HG02970 (cell line): Measurements from ENCODE around the gene GPR152.
"Not testable (repeated sequence)": the region's sequence is repeated elsewhere in the genome, so short reads cannot be mapped to it uniquely, and the experiment has no call there.

Experiments
- ATAC-seq: cut with Tn5 transposase; IDR thresholded peaks from one replicate; pipeline ENCODE4 v1.9.1; 2021; ENCODE audit warnings: mild to moderate bottlenecking, moderate library complexity, moderate number of reproducible peaks; ENCODE audit not compliant: unreplicated experiment, low FRiP score

The GPR152 gene

GRCh38 chr11:67415501-67416304 lies 36.8 kb downstream of the GPR152 start, which contains the start of gene CARNS1:
CARNS1 (plus strand) TSS chr11:67415678; CDS start chr11:67416200, 522 bp downstream.
- ATAC-seq, result no peak

GRCh38 chr11:67413266-67413849 lies 39.2 kb downstream of the GPR152 start:
- ATAC-seq, result no peak

- no peak for ATAC-seq
These were observed 39.9 kb downstream of the GPR152 start for GRCh38 chr11:67412495-67413179.

- no peak for ATAC-seq
These were observed 40.8 kb downstream of the GPR152 start for GRCh38 chr11:67411785-67412152.

- ATAC-seq, result no peak
These were observed 41.3 kb downstream of the GPR152 start for GRCh38 chr11:67410984-67411784.

GRCh38 chr11:67410369-67410831 lies 42.1 kb downstream of the GPR152 start:
- no peak for ATAC-seq

- no peak for ATAC-seq
These were observed 42.7 kb downstream of the GPR152 start for GRCh38 chr11:67409781-67410368.

GRCh38 chr11:67409261-67409666 lies 43.3 kb downstream of the GPR152 start:
- ATAC-seq, result no peak

GRCh38 chr11:67408437-67409200 lies 43.9 kb downstream of the GPR152 start:
- ATAC-seq, result no peak

- no peak for ATAC-seq
These were observed 44.8 kb downstream of the GPR152 start for GRCh38 chr11:67407688-67408163.

- ATAC-seq, result no peak
These were observed 45.4 kb downstream of the GPR152 start for GRCh38 chr11:67406969-67407687.

GRCh38 chr11:67406420-67406968 lies 46.0 kb downstream of the GPR152 start:
- no peak for ATAC-seq

GRCh38 chr11:67405688-67406339 lies 46.7 kb downstream of the GPR152 start:
- no peak for ATAC-seq

- ATAC-seq, result no peak
These were observed 47.3 kb downstream of the GPR152 start for GRCh38 chr11:67405196-67405567.

GRCh38 chr11:67404515-67405195 lies 47.9 kb downstream of the GPR152 start:
- no peak for ATAC-seq

GRCh38 chr11:67403085-67403484 lies 49.4 kb downstream of the GPR152 start:
- ATAC-seq, result not testable (repeated sequence)

- peak; percentile 1 for ATAC-seq
These were observed 50.2 kb downstream of the GPR152 start for GRCh38 chr11:67402192-67402839.
